HT-29 (cell line): ENCODE measurements around the gene RBMS1. TPM values are rescaled to one million over a fixed set of nuclear protein-coding genes. Genes with fewer than 3 reads are reported as not detected.

ENCODE experiments used
- DNase-seq: peaks from one replicate; pipeline ENCODE4 v3.0.0-alpha.2; 2015; ENCODE audit warnings: low spot score
- total RNA-seq: library from RNA; depleted of rRNA; stranded (reverse); fragments of >200 nt; shearing (Covaris generic); gene quantifications from 2 replicates; pipeline ENCODE4 v1.2.3, GENCODE V29; 2014

The RBMS1 gene
- total RNA-seq, 1 experiment from 2014 or later = 11.1 TPM

GRCh38 chr2:160255408-160255807 lies 238.2 kb downstream of the RBMS1 start:
- DNase-seq = no peak

- no peak for DNase-seq
Observed at GRCh38 chr2:160254189-160254762, 239.3 kb downstream of the RBMS1 start.

- DNase-seq = no peak
Observed at GRCh38 chr2:160253440-160254188, 240.0 kb downstream of the RBMS1 start.

GRCh38 chr2:160252900-160253299 lies 240.7 kb downstream of the RBMS1 start:
- peak; percentile 15 for DNase-seq

- DNase-seq = peak; percentile 71
Observed at GRCh38 chr2:160252278-160252887, 241.2 kb downstream of the RBMS1 start.

- DNase-seq = no peak
Observed at GRCh38 chr2:160251569-160251968, 242.0 kb downstream of the RBMS1 start.

GRCh38 chr2:160249876-160250275 lies 243.7 kb downstream of the RBMS1 start:
- DNase-seq = no peak

GRCh38 chr2:160247296-160248035 lies 246.1 kb downstream of the RBMS1 start:
- DNase-seq = no peak

GRCh38 chr2:160246356-160246755 lies 247.3 kb downstream of the RBMS1 start:
- DNase-seq = no peak

- DNase-seq = no peak
Observed at GRCh38 chr2:160245614-160246155, 247.9 kb downstream of the RBMS1 start.

GRCh38 chr2:160242893-160243564 lies 250.6 kb downstream of the RBMS1 start:
- DNase-seq = no peak

- DNase-seq = peak; percentile 93
Observed at GRCh38 chr2:160241251-160242137, 252.1 kb downstream of the RBMS1 start.

GRCh38 chr2:160239436-160239835 lies 254.2 kb downstream of the RBMS1 start:
- DNase-seq = no peak

GRCh38 chr2:160238392-160238791 lies 255.2 kb downstream of the RBMS1 start:
- no peak for DNase-seq

- no peak for DNase-seq
Observed at GRCh38 chr2:160232905-160233475, 260.6 kb downstream of the RBMS1 start.

GRCh38 chr2:160229591-160229990 lies 264.0 kb downstream of the RBMS1 start:
- peak; percentile 71 for DNase-seq

GRCh38 chr2:160228141-160228917 lies 265.3 kb downstream of the RBMS1 start:
- peak; percentile 67 for DNase-seq

- no peak for DNase-seq
Observed at GRCh38 chr2:160227293-160227915, 266.2 kb downstream of the RBMS1 start.

- DNase-seq = no peak
Observed at GRCh38 chr2:160226367-160226766, 267.2 kb downstream of the RBMS1 start.
